ENCODE measurements around the gene CABLES1.
"Not testable (repeated sequence)": the region's sequence is repeated elsewhere in the genome, so short reads cannot be mapped to it uniquely, and the experiment has no call there.

Gene CABLES1

DNA sequence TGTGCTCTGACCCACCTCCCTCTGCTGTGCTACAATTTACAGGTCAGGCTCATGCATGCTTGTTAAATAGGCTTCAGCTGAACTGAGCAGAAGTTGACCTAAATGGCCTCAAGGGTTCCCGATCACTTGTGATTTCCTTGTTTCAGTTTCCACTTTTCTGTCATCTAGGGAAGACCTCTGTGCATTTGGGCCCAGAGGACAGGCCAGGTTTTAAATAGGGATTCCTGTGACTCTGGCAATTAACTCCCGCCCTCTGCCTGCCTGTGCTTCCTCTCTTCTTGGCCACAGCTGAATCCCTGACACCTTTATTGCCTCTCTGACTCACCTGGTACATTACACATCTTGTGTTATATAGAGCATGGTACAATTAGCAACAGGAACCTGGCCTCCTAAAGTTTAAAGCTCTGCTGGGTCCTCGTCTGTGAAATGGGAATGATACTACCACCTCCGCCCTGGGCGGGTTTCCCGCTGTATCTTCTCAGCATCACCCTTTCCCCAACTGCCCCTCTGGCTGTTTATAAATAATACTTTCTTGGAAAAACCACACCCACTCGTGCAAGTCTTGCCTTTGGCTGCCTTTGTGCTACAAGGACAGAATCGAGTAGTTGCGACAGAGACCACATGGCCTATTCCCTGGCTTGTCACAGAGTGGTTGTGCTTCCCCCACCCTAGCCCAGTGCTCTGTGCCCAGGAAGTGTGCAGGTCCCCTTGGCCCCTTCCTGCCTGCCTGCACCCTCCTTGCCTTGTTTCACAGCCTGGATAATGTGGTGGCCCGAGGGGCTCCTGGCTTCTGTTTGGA, 7.9 kb downstream of the CABLES1 start:
- no peak for DNase-seq

- no peak for DNase-seq
Observed at GRCh38 chr18:23143815-23144261, 8.6 kb downstream of the CABLES1 start.

GRCh38 chr18:23144640-23145039, 9.4 kb downstream of the CABLES1 start:
- DNase-seq = no peak

GRCh38 chr18:23145621-23146020, 10.3 kb downstream of the CABLES1 start:
- DNase-seq = no peak

DNA sequence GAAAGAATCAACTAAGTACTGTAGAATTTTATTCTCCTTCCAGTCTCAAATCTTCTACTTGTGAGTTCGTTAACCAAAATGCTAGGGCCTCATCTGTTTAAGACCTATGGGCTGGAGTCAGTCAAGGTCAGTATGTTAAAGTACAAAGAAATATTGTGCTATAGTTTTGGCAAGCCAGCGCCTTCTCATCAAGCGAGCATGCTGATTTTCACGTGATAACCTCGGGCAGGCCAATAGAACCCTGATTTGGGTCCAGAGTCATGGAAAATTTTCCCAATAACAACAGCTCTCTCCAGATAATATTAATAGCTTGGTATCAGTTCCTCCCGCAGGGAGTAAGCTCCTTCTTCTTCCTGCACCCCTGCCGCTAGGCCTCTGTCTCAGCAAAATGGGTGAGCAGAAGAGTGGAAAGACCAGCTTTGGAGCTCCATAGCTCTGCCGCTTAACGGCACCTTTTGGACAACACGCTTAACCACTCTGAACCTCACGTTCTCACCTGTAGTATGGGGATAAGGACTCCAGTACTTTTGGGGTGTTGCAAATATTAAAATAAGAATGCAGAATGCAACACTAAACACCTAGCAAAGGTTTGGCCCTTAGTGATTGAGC, 11.7 kb downstream of the CABLES1 start:
- DNase-seq = no peak

- no peak for DNase-seq
Observed at GRCh38 chr18:23148382-23148781, 13.1 kb downstream of the CABLES1 start.

DNA sequence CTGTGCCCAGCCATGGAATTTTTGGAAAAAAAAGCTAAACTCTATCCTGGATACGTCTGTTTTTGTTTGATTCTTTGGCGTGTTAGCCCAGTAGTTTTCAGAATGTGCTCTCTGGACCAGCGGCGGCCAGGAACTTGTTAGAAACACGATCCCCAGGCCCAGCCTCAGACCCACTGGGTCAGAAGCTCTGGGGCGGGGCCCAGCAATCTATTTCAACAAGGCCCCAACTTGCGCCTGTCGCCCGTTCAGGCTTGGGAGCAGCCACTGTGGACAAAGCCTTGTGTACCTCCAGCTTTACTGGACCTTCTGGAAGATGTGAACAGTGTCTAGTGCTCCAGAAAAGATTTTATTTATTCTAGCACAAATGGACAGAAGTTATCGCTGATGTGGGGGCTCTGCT, 14.3 kb downstream of the CABLES1 start:
- no peak for DNase-seq

DNA sequence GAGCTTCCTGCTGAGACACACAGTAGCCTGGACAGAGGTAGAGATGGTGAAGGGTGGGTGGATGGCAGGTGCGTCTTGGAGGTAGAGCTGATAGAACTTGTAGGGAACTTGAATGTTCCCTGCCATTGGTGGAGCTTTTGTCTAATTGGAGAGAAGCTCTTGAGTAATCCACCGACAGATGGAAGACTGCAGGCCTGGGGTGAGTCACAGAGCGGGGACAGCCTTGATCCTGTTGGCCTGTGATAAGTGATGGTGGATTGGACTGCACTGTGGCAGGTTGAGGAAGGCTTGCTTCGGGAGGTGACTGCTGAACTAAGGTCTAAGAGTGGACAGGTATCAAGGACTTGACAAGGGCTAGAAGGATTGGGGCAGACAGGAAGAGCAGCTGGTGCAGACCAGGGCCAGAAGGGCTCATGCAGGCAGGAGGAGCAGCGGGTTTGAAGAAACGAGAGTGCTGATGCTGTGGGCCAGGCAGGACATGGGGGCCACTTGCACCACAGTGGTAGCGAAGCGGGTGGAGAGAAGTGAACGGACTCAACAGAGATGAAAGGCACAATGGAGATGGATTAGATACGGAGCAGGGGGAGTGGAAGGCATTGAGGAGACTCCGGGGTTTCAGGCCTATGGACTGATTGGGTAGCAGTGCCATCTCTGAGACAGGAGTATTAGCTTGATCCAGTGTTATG, 16.3 kb downstream of the CABLES1 start:
- DNase-seq = no peak

GRCh38 chr18:23154030-23154429, 18.7 kb downstream of the CABLES1 start:
- no peak for DNase-seq

GRCh38 chr18:23154823-23155500, 19.7 kb downstream of the CABLES1 start:
- no peak for DNase-seq

DNA sequence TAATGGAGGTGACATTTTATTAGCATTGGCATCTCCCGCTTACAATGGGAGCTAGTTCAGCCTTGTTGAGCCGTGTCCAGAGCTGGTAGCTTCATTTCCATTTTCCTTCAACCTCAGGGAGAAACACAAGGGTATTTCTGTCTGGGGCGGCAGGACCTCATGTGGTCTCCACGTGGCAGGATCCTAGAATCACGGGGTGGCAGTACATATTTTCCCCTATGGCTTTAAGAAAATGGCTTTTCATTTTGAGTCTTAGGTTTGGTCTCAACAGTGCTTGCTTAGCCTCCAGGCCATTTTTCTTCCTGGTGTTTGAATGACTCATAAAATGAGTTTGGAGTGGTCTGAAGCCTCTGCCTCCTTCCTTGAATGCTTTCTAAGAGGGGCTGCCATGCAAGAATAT, 20.3 kb downstream of the CABLES1 start:
- DNase-seq = no peak

DNA sequence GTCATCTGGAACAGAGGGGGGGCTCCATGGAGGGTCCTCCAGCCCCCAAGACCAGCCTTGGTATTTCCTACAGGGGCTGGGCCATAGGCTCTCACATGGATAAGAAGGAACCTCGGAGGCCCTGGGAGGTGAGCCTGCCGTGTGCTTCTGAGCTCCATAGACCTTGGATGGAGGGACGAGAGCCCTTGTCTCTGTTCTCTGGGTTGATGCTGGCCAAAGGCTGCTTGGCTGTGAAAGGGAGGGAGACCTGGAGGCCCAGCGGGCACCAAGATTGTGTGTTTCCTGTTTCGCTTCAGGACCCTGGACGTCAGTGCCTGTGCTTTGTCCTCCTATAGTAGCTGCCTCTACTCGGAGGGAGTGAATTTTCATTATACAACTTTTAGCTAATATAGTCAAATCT, 20.8 kb downstream of the CABLES1 start:
- DNase-seq = no peak

DNA sequence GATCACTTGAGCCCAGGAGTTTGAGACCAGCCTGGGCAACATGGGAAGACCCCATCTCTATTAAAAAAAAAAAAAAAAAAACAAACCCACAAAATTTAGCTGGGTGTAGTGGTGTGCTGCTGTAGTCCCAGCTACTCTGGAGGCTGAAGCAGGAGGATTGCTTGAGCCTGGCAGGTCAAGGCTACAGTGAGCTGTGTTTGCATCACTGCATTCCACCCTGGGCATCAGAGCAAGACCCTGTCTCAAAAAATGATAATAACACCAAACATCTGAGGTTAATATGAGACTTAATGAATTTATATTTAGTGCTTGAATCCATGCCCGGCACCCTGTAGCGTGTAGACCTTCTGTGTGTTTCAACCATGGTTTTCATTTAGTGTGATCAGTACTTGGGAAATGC, 22.8 kb downstream of the CABLES1 start:
- no peak for DNase-seq

GRCh38 chr18:23158884-23159283, 23.6 kb downstream of the CABLES1 start:
- DNase-seq = not testable (repeated sequence)

- no peak for DNase-seq
Observed at GRCh38 chr18:23159344-23159743, 24.1 kb downstream of the CABLES1 start.

GRCh38 chr18:23162473-23162872, 27.2 kb downstream of the CABLES1 start:
- DNase-seq = no peak

DNA sequence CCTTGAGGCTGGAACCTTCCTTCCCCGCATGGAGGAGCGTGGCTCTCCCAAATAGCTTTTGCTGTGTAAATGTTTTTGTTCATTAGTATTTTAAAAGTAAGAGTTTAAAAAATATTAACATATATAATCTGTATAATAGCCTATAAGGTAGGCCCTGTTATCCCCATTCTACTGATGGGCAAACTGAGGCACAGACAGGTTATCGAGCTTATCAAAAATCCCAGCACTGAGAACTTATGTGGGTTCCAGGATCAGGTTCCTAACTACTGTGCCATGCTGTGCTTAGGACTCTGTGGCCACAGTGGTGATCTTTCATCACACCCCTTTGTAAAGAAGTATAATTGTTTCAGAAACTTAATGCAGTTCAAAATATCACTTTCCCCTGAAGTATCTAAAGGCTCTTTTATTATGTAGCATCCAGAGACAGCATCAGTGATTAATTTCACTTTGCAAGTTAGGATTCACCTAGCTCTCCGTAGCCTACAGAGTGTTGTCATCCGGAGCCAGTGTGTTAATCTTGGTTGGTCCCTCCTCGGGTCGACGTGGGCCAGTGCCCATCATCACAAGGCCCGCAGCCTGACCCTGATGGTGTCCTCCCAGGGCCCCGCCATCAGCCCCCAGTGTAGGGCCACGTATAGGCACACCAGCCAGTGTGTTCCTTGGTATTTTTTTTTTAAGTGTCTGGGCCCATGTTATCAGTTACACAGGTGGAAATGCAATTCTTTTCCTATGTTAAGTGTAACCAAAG, 28.7 kb downstream of the CABLES1 start:
- no peak for DNase-seq

- DNase-seq = no peak
Observed at GRCh38 chr18:23165271-23166068, 30.2 kb downstream of the CABLES1 start.

DNA sequence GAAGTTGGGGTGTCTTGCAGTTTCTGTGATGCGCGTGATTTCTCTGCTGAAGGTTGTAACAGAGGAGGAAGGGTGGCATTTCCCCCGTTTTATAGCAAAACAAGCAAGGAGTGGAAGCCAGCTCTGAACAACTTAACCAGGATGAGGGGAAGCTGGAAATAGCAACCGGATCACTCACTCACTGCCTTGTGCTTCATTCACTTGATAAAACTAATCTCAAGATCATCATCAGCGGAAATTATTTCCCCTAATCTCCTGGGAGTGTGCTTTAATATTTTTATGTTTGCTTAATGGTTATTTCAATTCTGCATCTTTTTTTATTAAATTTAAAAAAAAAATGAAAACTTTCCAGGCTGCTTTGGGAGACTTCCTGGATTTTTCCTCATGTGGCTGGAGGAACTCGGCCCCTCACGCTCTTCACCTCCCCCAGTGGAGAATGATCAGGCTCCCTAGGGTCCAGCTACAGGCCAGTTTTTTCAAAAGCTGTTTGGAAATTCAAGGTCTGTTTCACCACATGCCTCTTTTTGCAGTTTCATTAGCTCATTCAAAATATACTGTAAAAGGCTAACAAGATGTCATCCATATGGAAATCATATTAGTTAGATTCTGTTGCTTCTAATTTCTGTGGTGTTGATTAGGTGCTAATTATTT, 31.7 kb downstream of the CABLES1 start:
- DNase-seq = no peak

- no peak for DNase-seq
Observed at GRCh38 chr18:23169673-23170044, 34.4 kb downstream of the CABLES1 start.

GRCh38 chr18:23170137-23170536, 34.9 kb downstream of the CABLES1 start:
- DNase-seq = no peak

Data from activated T-cell treated with anti-CD3 and anti-CD28 coated beads, Interleukin-2, amount 50 U/mL, for 48 hours (primary cell).